Right renal pelvis (tissue), 4 donors: Measurements from ENCODE around the gene DCANP1. TPM values are rescaled to one million over a fixed set of nuclear protein-coding genes. Genes with fewer than 3 reads are reported as not detected.

Experiments used
- DNase-seq, 4 donors: peaks; one replicate each; pipeline ENCODE4 v3.0.0-alpha.2; 2013; ENCODE audit warnings: low read depth in 4 of 4, low spot score in 3 of 4, missing footprints in 1 of 4
- polyA plus RNA-seq, 4 donors: library from polyadenylated mRNA; unstranded; fragments of 120-200 nt; gene quantifications; one replicate each; pipeline ENCODE4 v1.2.1, GENCODE V29; 2013; ENCODE audit not compliant: insufficient read length in 4 of 4

The DCANP1 gene
- polyA plus RNA-seq, 4 donors, result 0.06 to 0.14 TPM; not detected in 2

DNA sequence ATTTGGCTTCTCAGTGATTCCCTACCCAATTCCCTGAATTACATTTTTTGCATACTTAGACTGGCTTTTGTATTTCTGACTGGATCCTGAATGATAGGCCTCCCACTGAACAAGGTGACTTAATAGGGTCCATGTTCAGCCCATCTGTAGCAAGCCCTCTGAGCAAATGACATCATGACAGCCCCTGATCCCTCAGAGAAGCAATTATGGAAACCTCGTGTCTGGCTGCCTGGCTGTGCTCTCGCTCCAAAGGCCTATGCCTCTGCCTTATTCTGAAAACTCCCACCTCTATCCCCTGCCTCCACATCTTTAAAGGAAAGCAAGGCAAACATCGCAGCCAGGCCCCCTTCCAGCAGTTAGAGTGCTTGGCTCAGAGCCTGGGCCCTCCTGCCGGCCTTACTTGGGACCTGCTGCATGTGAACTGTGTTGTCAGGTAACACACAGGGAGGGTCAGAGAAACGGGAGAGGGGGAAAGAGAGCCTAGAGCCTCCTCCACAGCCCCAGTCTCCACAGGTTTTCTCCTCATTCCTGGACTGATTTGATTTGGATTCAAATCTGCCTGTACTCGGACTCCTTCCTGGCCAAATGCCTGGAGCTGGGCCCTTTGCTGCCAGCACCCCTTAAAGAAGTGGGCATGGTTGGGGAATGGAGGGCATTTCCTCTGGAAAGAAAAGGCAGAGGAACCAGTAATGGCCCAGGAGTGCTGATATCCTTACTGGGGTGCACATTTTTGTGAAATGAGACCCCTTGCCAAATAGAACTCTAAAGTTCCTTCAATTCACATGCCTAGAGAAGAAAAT lies 3.8 kb downstream of the DCANP1 start:
- no peak for DNase-seq

DNA sequence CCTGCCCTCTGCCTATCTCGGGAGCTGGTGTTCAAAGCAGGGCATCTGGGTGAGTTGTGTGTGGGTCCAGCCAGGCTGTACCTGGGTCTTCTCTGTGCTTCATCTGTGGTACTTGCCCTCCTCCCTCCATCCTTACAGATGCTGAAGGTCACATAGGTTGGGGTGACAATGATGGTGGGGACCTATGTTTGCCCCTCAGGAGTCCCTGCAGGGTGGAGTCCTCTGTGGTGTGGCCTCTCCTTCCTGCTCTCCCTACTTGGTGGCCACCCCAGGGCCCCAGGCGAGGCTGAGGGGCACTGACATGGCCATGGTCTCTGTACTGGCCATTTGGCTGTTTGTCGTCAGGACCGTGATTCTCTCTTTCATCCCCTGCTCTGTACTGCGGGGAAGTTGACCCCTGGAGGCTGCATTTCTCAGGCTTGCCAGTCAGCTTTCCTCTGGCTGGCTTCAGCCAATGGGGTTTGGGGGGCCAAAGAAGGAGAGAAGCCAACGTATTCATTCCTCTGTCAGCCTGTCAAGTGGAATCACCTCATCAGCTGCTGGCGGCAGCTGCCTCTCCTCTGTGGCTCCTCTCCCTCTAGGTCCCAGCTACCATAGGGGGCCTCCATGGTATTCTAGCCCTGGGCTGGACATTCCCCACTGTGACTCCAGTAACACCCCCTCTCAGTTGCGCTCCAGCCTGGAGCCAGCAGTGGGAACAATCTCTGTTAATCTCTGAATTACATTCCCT lies 4.6 kb downstream of the DCANP1 start:
- no peak for DNase-seq

DNA sequence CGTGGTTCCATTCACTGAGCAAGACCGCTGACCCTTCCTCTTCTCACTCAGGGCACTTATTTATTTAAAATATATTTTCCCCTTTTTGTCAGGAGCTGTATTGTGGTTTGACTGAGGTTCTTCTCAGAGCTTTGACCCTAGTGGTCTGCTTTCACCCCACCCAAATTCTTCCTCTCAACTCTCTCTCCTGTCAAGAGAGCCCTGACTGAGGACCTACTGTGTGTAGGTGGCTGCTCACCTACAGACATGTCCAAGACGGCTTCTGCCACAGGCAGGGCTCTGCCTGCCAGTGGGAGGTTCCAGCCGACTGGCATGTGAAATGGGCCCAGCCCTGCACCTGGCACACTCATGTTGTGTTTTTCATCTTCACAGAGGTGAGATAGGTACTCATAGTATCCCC lies 5.2 kb downstream of the DCANP1 start:
- no peak for DNase-seq

DNA sequence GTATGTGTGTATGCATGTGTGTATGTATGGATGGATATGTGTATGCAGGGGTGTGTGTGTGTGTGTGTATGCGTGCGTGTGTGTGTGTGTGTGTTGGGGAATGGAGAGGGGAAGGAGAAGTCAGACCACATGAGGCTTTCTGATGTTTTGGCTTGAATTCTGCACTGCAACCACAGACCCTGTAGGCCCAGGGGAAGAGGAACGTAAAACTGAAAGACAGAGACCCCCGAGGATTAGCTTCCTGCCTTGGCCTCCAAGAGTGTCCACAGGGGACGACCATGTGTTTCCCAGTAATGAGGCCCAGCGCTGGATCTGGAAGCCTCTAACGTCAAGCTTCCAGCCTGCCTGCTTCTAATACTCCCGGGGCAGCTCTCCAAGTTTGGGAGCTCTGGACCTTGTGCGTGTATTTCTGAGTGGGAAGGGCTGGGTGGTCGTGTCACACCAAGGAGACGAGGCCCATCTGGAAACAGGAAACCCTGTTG lies 5.8 kb downstream of the DCANP1 start:
- DNase-seq, result peak in 1 of 4 donors; percentile 47

DNA sequence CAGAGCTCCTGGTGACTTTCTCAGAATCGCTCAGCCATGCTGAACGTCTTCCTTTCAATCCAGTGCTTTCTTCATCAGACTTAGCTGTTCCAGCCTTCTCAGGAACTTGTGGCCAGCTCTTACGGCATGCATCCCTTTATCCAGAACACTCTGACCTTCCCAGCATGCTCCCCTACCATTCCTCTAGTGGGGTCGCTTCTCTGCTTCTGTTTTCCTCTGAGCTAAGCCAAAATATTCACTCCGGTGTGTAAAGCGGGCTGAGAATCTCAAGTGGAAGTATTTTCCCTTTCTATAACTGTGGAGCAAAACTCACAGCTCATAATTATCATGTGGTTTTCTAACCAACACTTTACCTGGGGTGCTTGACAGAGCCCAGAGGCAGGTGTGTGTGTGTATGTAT lies 6.2 kb downstream of the DCANP1 start:
- DNase-seq, result no peak

DNA sequence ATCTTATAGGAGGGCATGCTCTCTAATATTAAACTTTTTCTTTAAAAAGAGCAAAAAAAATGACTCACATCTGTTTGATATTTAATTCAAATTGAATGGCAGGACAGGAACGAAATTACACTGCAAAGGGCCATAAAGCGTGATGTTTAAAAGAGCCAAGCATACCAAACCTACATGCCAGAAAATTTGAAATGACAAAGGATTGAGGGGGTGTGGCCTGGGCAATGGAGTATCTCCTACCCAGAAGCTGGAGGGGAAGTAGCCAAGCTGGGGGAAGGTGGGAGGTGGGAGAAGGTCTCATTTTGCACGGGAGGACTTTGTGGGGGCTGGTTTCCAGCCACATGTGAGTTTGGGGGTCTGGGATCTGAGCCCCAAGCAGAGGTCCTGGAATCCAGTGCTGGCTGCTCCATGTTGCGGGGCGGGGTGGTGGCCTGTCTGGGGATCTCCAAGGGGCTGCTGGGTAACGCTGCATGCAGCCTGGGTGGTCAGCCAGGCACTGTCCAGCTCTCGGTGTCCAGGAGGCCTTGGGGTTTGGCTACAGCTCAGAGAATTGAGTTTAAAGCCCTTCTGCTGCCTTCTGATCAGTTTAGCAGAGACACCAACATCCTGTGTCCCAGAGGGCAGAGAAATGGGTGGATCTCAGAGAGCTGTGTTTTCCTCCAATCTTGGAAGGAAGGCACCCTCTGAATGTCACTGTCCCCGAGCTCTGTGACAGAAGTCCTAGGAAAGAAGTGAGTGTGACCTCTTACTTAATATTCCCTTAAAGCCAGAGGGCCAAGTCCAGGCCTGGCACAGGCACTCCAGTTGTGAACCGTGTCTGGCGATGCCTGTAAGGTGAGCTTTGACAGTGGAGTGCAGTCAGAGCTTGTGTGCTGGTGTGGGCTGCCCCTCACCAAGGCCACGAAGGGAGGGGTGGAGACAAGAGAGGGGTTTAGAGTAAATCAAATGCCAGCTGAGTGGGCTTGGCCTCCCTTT lies 7.6 kb downstream of the DCANP1 start:
- no peak for DNase-seq

DNA sequence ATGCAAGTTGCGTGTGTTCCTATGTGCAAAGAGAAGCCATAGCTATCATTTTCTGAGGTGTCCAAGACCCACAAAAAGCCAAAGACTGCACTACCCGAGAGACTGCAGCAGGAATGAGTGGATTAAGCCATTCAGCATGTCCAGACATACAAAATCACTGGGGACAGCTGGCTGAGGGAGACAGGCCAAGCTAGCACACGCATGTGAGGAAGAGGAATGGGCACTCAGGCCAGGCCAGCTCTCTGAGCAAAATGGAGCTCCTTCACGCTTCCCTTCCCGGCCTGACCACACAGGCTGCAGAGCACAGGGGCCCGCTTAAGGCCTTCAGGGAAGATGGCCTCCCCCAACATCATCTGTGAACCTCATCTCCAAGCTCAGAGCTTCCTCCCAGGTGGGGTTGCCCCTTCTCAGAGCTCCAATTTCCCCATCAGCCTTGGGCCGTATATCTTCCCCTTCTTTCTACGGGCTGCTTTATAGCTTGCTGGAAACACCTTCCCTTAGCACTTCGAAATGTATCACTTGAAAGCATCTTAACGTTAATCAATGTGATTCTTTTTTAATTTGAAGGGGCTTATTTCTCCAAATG lies 8.4 kb downstream of the DCANP1 start:
- DNase-seq, result no peak

DNA sequence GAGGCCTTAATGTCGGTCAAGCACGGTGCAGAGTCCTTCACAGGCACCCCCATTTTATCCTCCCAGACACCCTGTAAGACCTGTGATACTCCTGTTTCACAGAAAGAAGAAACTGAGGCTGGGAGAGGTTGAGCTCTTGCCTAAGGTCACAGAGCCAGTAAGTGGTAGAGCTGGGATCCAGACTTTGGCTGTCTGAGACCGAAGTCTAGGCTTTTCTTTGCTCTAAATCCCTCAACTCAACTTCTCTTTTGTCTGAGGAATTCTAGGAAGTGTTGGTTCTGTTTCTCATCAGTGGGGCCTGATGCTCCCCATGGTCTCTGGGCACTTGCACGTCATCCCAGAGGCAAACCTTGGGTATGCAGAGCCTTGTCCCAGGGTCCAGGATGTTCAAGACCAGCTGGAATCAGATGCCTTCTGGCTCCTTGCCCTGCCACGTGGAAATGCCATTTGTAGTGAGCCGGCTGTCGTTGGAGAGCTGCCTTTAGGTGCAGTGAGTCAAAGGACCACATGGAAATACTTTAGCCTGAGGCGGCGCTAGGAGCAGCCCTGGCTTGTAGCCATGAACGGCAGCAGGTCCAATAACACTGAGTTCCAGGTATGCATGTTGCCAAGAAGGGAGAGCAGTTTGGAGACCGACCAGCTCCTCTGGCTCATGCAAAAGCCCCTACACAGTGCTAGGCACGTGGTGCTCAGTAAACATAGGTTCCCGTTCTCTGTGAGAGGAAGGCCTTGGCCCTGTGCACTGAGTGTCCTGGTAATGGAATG lies 9.2 kb downstream of the DCANP1 start:
- no peak for DNase-seq

DNA sequence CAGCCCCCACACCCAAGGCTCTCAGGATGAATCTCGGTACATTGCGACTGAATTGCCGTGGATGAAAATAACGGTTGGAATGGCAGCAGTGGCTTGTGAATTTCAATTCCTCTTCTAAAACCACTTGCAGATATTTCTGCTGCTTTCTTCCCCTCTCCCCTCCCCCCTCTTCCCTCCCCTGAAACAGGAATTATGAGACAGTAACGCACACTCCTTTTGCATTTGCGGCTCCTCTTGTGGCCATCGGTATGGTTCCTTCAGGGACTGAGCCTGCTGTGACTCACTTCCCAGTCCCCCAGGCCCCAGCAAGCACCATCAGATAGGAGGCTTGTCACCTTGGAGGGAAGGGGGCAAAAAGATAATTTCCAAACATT lies 9.7 kb downstream of the DCANP1 start:
- no peak for DNase-seq

DNA sequence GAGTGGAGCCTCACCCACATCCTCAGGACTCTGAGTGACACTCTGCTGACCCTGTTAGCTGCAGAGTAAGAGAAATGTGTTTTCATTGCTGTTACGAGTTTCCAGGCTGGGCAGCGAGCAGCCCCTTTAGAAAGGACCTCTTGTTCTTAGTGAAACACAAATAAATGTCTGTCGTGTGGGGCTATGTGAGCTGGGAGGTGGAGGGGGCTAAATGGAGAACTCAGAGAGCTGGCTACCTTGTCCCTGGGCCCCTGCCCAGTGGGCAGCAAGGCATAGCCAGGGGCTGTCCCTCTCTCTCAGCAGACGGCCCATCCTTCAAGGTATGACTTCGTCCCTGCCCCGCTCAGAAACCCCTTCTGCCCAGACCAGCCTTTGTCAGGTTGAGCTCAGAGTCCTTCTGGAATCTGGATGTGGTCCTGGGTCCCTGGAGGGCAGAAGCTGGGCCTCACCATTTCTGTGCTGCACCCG lies 10.2 kb downstream of the DCANP1 start:
- DNase-seq, result no peak

DNA sequence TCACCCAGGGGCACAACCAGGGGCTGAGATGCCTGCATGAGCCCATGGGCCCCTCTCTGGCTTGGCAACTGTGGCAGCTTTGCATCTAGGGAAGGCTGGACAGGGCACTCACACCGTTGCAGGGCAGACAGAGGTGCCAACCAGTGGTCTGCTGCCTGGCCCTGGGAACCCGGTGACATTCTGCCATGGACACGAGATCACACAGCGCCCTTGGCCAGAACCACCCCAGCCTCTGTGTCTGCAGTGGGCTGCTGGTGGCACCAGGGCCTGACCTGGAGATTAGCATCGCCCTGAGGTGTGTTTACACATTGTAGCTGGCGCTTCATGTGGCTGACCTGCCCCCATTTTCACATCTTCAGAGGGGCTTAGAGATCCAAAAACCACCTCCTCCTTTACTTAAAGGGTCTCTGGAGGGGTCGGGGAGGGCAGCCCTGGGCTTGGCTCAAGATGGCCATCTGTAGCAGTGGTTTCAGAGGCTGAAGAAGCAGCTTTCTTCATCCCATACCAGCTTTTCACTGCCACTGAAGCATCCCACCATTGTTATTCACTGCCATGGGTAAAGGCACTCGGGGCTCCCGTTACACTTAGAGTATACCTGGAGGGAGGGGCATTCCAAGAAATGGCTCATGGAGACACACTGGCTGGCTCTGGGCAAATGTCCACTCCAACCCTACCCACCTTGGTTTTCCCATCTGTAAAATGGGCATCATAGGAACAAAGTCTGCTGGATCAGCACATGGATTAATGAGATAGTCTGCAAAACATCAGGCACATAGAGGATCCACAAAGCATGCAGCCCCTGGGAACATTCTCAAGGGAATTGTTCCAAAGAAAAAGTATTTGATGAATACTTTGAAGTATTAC lies 11.4 kb downstream of the DCANP1 start:
- no peak for DNase-seq

DNA sequence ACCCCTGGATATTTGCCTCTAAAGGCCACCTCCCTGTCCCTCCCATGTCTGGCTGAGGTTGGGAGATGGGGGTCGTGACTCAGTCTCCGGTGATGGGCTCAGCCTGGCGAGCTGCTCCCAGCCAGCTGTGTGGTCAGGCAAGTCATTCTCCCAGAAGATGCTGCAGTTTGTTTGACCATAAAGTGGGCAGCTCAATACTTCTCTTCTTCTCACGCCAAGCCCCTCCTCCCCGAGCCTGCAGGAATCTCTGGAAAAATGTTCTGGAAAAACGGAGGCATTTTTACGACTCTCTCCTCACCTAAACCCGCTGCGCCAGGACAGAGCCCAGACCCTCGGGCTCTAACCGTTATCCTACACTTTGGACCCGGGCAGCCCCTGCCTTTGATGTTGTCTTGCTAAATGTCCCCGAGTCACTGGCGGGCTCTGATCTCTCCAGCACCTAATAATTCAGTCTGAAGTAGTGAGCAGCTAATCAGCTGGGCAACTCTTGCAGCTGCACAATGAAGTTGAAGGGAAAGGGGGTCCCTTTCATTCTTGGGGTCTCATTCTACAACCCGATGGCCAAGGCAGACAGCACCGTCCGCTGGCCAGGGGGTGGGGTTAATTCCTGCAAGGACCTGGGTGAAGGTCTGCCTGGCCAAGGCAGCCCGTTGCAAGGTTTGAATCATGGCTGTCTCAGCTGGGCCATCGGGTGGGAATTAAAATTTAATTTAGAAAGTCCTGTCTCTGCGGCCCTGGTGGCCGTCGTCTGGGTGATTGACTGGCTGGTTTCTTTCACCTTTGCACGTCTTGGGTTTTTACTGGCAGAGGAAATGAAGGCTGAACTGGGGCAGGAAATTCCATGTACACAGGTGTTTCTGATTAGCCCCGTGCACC lies 12.3 kb downstream of the DCANP1 start:
- no peak for DNase-seq

DNA sequence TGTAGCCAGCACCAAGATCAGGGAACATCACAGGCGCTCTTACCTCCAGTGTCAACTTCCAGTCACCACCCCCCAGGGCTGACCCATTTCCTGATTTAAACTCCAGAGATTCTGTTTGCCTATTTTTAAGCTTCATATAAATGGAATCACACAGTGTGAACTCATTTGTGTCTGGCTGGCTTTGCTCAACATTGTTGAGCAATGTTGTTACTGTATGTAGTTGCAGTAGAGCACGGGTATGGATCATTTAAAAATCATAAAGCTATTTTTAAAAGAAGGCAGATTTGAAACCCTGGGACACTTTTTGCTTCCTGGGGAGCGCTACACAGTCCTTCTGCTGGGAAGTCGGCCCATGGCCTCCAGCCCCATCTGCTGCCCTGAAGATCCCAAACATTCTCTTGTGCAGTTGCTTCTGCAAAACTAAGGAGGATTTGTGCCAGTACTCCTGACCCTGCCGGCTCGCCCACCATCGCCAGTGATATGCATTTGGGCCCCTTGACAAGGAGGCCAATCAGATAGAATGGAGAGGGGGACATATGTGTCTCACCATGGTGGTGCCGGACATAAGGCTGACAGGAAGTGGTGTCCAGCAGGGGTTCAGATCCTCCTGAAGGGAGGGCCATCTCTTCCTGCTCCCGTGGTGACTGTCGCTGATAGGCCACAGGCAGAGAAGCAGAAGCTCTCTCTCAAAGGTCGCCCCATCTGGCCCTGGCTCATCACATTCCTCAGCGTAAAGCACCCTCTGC lies 13.3 kb downstream of the DCANP1 start:
- no peak for DNase-seq

DNA sequence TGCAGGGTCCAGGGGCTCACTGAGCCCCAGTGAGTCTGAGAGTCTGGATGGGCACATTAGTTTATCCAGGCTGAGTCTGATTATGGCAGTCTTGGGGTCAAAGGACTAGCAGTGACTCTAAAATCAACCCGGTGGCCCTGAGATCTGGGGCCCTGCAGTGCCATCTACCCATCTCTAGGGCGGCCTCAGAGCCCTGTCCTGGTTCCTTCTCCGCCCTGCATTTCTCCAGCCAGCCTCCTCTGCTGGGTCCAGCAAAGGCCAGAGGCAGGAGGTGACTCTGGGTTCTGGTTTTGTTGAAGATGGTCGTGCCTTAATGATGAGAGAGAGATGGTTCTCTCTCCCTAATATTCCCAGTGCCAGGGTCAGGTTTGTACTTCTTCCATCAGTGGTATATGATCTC lies 15.0 kb downstream of the DCANP1 start:
- DNase-seq, result no peak

DNA sequence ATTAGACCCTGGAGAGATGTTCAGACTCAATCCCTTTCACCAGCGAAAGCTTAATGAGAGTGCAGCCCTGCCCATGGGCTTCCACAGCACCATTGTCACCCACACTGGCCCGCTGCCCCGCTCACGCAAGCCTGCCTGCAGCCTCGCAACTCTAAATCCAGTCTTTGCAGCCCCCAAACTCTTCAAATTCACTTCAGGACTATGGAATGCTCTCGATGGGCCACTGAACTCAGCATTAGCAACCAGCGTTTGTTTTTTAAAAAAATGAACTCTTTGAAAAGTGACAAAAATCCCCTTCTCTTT lies 17.1 kb downstream of the DCANP1 start:
- DNase-seq, result no peak

DNA sequence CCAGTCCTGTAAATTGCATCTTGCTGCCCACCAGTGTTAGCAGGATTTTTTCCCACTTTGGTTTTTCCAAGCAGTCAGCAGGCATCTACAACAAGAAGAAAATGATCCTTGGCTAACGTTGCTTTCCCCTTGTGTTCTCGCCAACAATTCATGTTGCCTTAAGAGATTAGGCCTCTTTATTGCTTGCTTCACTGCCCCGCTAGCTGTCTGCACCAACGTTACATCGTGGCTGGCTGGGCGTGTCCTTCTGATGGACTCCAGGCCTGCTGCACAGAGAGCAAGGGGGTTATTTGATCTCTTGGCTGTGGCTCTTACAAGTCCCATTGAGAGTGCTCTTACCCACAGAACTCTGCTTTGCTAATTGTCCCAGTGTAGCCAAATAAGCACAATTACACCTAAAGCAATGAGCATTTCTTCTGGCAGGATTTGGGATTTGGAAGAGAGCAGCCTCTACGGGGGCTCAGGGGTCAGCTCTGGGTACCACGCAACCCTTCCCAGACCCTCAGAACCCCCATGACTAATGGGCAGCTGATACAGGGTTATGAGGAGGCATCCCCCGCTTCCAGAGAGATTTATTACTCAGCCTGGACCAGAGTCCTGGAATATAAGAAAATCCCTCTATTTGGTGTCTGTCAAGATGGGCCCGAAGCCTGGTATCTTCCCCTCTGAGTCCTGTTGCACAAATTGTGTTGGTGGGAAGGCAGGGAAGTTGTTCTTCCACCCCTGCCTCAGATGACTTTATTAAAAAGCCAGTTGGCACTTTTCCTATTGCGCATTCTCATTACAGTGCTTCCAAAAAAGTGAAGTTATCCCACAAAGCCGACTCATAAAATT lies 17.6 kb downstream of the DCANP1 start:
- no peak for DNase-seq
